T-cell (primary cell): ENCODE results near the gene YAE1. TPM values are rescaled to one million over a fixed set of nuclear protein-coding genes. Genes with fewer than 3 reads are reported as not detected.

Experiments
- ATAC-seq, 4 experiments: fragments of 200-7000 bp in 3 of 4; fragments of 150-1000 bp in 1 of 4; cut with Tn5 transposase; replicated peaks in 1 of 4; 1 replicate in 3 of 4; 2 replicates in 1 of 4; pipeline ENCODE4 v1.10.0; 2021; ENCODE audit warnings: moderate library complexity in 3 of 4, mild to moderate bottlenecking in 2 of 4, moderate number of reproducible peaks in 1 of 4
- CTCF ChIA-PET, 2 donors: fragments of 300-600 bp; sonication (Branson Sonifier 250); formaldehyde crosslinking; loops; one replicate each; lab custom pipeline; 2022; ENCODE audit warnings: antibody characterized with exemption in 2 of 2; lab: Charles Lee
- POLR2A ChIA-PET, 2 donors: fragments of 300-600 bp; sonication (Branson Sonifier 250); formaldehyde crosslinking; loops; one replicate each; lab custom pipeline; 2022; ENCODE audit warnings: antibody characterized with exemption in 2 of 2; lab: Charles Lee
- DNase-seq, 35 experiments: peaks; one replicate each; pipeline versions ENCODE4 v3.0.0 to v3.0.0-alpha.2; 2013 to 2023
- H3K27ac ChIP-seq: one replicate; pipeline ENCODE4 v1.5.1; 2013; ENCODE audit warnings: low read length
- H3K27me3 ChIP-seq, 2 experiments: replicated peaks in 1 of 2; 1 replicate in 1 of 2; 2 replicates in 1 of 2; pipeline versions ENCODE4 v1.6.1 to v1.7.0; 2013; ENCODE audit warnings: low read length in 1 of 2, mixed read lengths in 1 of 2; ENCODE audit not compliant: control insufficient read depth in 2 of 2, insufficient read depth in 2 of 2; ENCODE audit errors: extremely low read depth in 1 of 2
- H3K36me3 ChIP-seq, 2 donors: 1 replicate in 1 of 2; 2 replicates in 1 of 2; pipeline versions ENCODE4 v1.6.1 to v1.7.0; 2013; ENCODE audit warnings: low read length in 1 of 2; ENCODE audit not compliant: control insufficient read depth in 2 of 2, insufficient read depth in 1 of 2; ENCODE audit errors: extremely low read depth in 1 of 2
- H3K4me1 ChIP-seq, 2 experiments: 1 replicate in 1 of 2; 2 replicates in 1 of 2; pipeline versions ENCODE4 v1.6.1 to v1.7.0; 2013; ENCODE audit warnings: low read length in 2 of 2, mixed read lengths in 1 of 2; ENCODE audit not compliant: insufficient read depth in 2 of 2, control insufficient read depth in 1 of 2; ENCODE audit errors: extremely low read depth in 1 of 2
- H3K4me3 ChIP-seq, 2 donors: 1 replicate in 1 of 2; 2 replicates in 1 of 2; pipeline versions ENCODE4 v1.5.1 to v1.7.0; 2013; ENCODE audit warnings: mild to moderate bottlenecking in 2 of 2, low read length in 1 of 2, moderate library complexity in 1 of 2; ENCODE audit not compliant: control insufficient read depth in 1 of 2; ENCODE audit errors: extremely low read depth in 1 of 2
- H3K9me3 ChIP-seq: 2 replicates; pipeline ENCODE4 v1.7.0; 2013
- H3K27ac Mint-ChIP-seq, 2 donors: one replicate each; pipeline ENCODE4 v1.8.0; 2020 to 2021; ENCODE audit warnings: mild to moderate bottlenecking in 2 of 2, mixed read lengths in 2 of 2
- H3K27me3 Mint-ChIP-seq, 2 donors: one replicate each; pipeline ENCODE4 v1.8.0; 2021 to 2022; ENCODE audit warnings: mixed read lengths in 2 of 2
- H3K36me3 Mint-ChIP-seq: one replicate; pipeline ENCODE4 v1.8.0; 2021; ENCODE audit warnings: mixed read lengths
- H3K4me1 Mint-ChIP-seq, 3 donors: one replicate each; pipeline ENCODE4 v1.8.0; 2020 to 2022; ENCODE audit warnings: mixed read lengths in 3 of 3, mild to moderate bottlenecking in 1 of 3
- H3K4me3 Mint-ChIP-seq, 3 donors: one replicate each; pipeline ENCODE4 v1.8.0; 2020 to 2022; ENCODE audit warnings: mild to moderate bottlenecking in 3 of 3, mixed read lengths in 3 of 3, moderate library complexity in 3 of 3
- H3K9me3 Mint-ChIP-seq, 3 donors: one replicate each; pipeline ENCODE4 v1.8.0; 2020 to 2022; ENCODE audit warnings: mixed read lengths in 3 of 3
- WGBS: methylation state at CpG from one replicate; pipeline ENCODE4 v1.1.5; 2013; ENCODE audit warnings: missing lambda C conversion rate; ENCODE audit not compliant: insufficient coverage; 5-methylcytosine and 5-hydroxymethylcytosine counted together
- total RNA-seq, 35 experiments: library from RNA in 6 of 35; stranded (reverse) in 6 of 35; fragments of 120-200 nt in 1 of 35; gene quantifications; one replicate each; pipeline versions ENCODE4 v1.2.1 to v1.2.4 and lab custom pipeline; 2013 to 2026

Gene YAE1
- total RNA-seq, 5 donors from 2014 or later (not counting 1 experiment from before 2014, with no cell fraction given), result 7.5 to 21.9 (median 15.6) TPM

GRCh38 chr7:39527951-39528350, 38.3 kb upstream of the YAE1 start:
- no peaks in the 10 kb centered on the region for H3K9me3 ChIP-seq
- no peaks in the 10 kb centered on the region for H3K4me1 ChIP-seq
- no peak for ATAC-seq
- Mint-ChIP-seq H3K4me3 (no peak overlapping the region), H3K27ac (no peak overlapping the region), H3K27me3 (peaks cover 10 to 11% of the 10 kb centered on the region in 2 donors), H3K36me3 (no peaks in the 10 kb centered on the region), H3K9me3 (no peaks in the 10 kb centered on the region), H3K4me1 (no peaks in the 10 kb centered on the region)
- WGBS, result no CpG with 5 or more reads among the region's 2 CpGs
- ChIA-PET CTCF (no interaction called here), POLR2A (no interaction called here)
- DNase-seq, result no peak
- no peaks in the 10 kb centered on the region for H3K36me3 ChIP-seq
- peaks cover 0 to 6% of the 10 kb centered on the region in 2 experiments for H3K27me3 ChIP-seq
- H3K4me3 ChIP-seq, result no peak overlapping the region
- H3K27ac ChIP-seq, result no peak overlapping the region

GRCh38 chr7:39528849-39529248, 37.4 kb upstream of the YAE1 start:
- CTCF ChIA-PET, result no interaction called here
- no peak overlapping the region for H3K27ac Mint-ChIP-seq

GRCh38 chr7:39529582-39529981, 36.6 kb upstream of the YAE1 start:
- ATAC-seq (no peak), DNase-seq (no peak)
- no peaks in the 10 kb centered on the region for H3K36me3 ChIP-seq
- no peak overlapping the region for H3K4me3 Mint-ChIP-seq
- no peaks in the 10 kb centered on the region for H3K4me1 ChIP-seq
- H3K4me3 ChIP-seq, result no peak overlapping the region
- H3K9me3 Mint-ChIP-seq, result no peaks in the 10 kb centered on the region
- H3K27me3 Mint-ChIP-seq, result peaks cover 3 to 7% of the 10 kb centered on the region in 2 donors
- H3K9me3 ChIP-seq, result no peaks in the 10 kb centered on the region
- WGBS, result 20% methylated on average over 1 of the region's 3 CpGs
- ChIA-PET CTCF (no interaction called here), POLR2A (no interaction called here)
- H3K27ac Mint-ChIP-seq, result no peak overlapping the region
- H3K27ac ChIP-seq, result no peak overlapping the region
- H3K36me3 Mint-ChIP-seq, result no peaks in the 10 kb centered on the region
- peaks cover 0 to 9% of the 10 kb centered on the region in 2 experiments for H3K27me3 ChIP-seq
- H3K4me1 Mint-ChIP-seq, result no peaks in the 10 kb centered on the region

More at GRCh38 chr7:39528849-39529248, 37.4 kb upstream of the YAE1 start:
- no peak overlapping the region for H3K4me3 ChIP-seq
- POLR2A ChIA-PET, result no interaction called here
- H3K4me3 Mint-ChIP-seq, result no peak overlapping the region
- H3K4me1 Mint-ChIP-seq, result no peaks in the 10 kb centered on the region
- H3K27ac ChIP-seq, result no peak overlapping the region
- no peak for ATAC-seq
- H3K27me3 ChIP-seq, result peaks cover 0 to 6% of the 10 kb centered on the region in 2 experiments
- H3K4me1 ChIP-seq, result no peaks in the 10 kb centered on the region
- no peak for DNase-seq
- no peaks in the 10 kb centered on the region for H3K9me3 ChIP-seq
- H3K36me3 Mint-ChIP-seq, result no peaks in the 10 kb centered on the region
- H3K27me3 Mint-ChIP-seq, result peaks cover 6 to 8% of the 10 kb centered on the region in 2 donors
- no peaks in the 10 kb centered on the region for H3K9me3 Mint-ChIP-seq
- H3K36me3 ChIP-seq, result no peaks in the 10 kb centered on the region

GRCh38 chr7:39530971-39531370, 35.2 kb upstream of the YAE1 start:
- no peak for DNase-seq
- ChIA-PET POLR2A (no interaction called here), CTCF (no interaction called here)
- no peak for ATAC-seq
- Histone ChIP-seq H3K27ac (no peak overlapping the region), H3K27me3 (peaks cover 0 to 9% of the 10 kb centered on the region in 2 experiments), H3K36me3 (no peaks in the 10 kb centered on the region), H3K4me1 (no peaks in the 10 kb centered on the region), H3K9me3 (no peaks in the 10 kb centered on the region), H3K4me3 (no peak overlapping the region)
- H3K36me3 Mint-ChIP-seq, result no peaks in the 10 kb centered on the region
- peaks cover 3 to 7% of the 10 kb centered on the region in 2 donors for H3K27me3 Mint-ChIP-seq
- no peak overlapping the region for H3K4me3 Mint-ChIP-seq
- 84% methylated on average over 6 of the region's 7 CpGs for WGBS
- H3K4me1 Mint-ChIP-seq, result no peaks in the 10 kb centered on the region
- no peak overlapping the region for H3K27ac Mint-ChIP-seq
- no peaks in the 10 kb centered on the region for H3K9me3 Mint-ChIP-seq

GRCh38 chr7:39531818-39532217, 34.4 kb upstream of the YAE1 start:
- Histone ChIP-seq H3K9me3 (no peaks in the 10 kb centered on the region), H3K4me3 (no peak overlapping the region), H3K36me3 (no peaks in the 10 kb centered on the region), H3K27ac (no peak overlapping the region), H3K27me3 (peaks cover 0 to 9% of the 10 kb centered on the region in 2 experiments), H3K4me1 (no peaks in the 10 kb centered on the region)
- Mint-ChIP-seq H3K36me3 (no peaks in the 10 kb centered on the region), H3K9me3 (no peaks in the 10 kb centered on the region), H3K4me1 (no peaks in the 10 kb centered on the region), H3K4me3 (no peak overlapping the region), H3K27me3 (peaks cover 6% of the 10 kb centered on the region in 2 donors), H3K27ac (no peak overlapping the region)
- no peak for ATAC-seq
- 84% methylated on average over 3 of the region's 5 CpGs for WGBS
- DNase-seq, result no peak
- POLR2A ChIA-PET, result no interaction called here
- CTCF ChIA-PET, result no interaction called here

- Mint-ChIP-seq H3K4me1 (no peaks in the 10 kb centered on the region), H3K36me3 (no peaks in the 10 kb centered on the region), H3K27me3 (peaks cover 0 to 6% of the 10 kb centered on the region in 2 donors), H3K9me3 (no peaks in the 10 kb centered on the region), H3K4me3 (no peak overlapping the region), H3K27ac (no peak overlapping the region)
- no peak overlapping the region for H3K4me3 ChIP-seq
- ChIA-PET CTCF (no interaction called here), POLR2A (no interaction called here)
- peaks cover 0 to 9% of the 10 kb centered on the region in 2 experiments for H3K27me3 ChIP-seq
- ATAC-seq, result no peak
- no peaks in the 10 kb centered on the region for H3K36me3 ChIP-seq
- H3K27ac ChIP-seq, result no peak overlapping the region
- no peak for DNase-seq
- H3K9me3 ChIP-seq, result no peaks in the 10 kb centered on the region
- 33% methylated on average over 1 of the region's 4 CpGs for WGBS
- no peaks in the 10 kb centered on the region for H3K4me1 ChIP-seq
Measured at GRCh38 chr7:39532832-39533231, 33.4 kb upstream of the YAE1 start.

- WGBS, result no CpG with 5 or more reads among the region's 1 CpG
- H3K27ac Mint-ChIP-seq, result no peak overlapping the region
- CTCF ChIA-PET, result no interaction called here
Measured at GRCh38 chr7:39534599-39534998, 31.6 kb upstream of the YAE1 start.

More at GRCh38 chr7:39534599-39534998, 31.6 kb upstream of the YAE1 start:
- no peaks in the 10 kb centered on the region for H3K9me3 Mint-ChIP-seq
- Histone ChIP-seq H3K9me3 (no peaks in the 10 kb centered on the region), H3K4me1 (no peaks in the 10 kb centered on the region), H3K27me3 (peaks cover 0 to 9% of the 10 kb centered on the region in 2 experiments), H3K36me3 (no peaks in the 10 kb centered on the region), H3K27ac (no peak overlapping the region), H3K4me3 (no peak overlapping the region)
- H3K27me3 Mint-ChIP-seq, result peaks cover 0 to 6% of the 10 kb centered on the region in 2 donors
- no peaks in the 10 kb centered on the region for H3K36me3 Mint-ChIP-seq
- H3K4me1 Mint-ChIP-seq, result no peaks in the 10 kb centered on the region
- ATAC-seq, result no peak
- POLR2A ChIA-PET, result no interaction called here
- no peak overlapping the region for H3K4me3 Mint-ChIP-seq
- DNase-seq, result no peak
